SK-N-SH treated with all-trans-retinoic acid at 6 μM for 48 hours (cell line): Measurements from ENCODE around the gene XPR1.
"Not testable (repeated sequence)": the region's sequence is repeated elsewhere in the genome, so short reads cannot be mapped to it uniquely, and the experiment has no call there.

ENCODE experiments used
- ATAC-seq: fragments of 200-7000 bp; cut with Tn5 transposase; 3 replicates; pipeline ENCODE4 v1.9.1; 2020; ENCODE audit warnings: mild to moderate bottlenecking, moderate library complexity
- ARNTL ChIP-seq: fragments of 450-650 bp; formaldehyde crosslinking; IDR thresholded peaks from 2 replicates; pipeline ENCODE4 v1.5.0; 2020; ENCODE audit warnings: low read depth, mild to moderate bottlenecking, moderate library complexity, borderline replicate concordance
- BACH2 ChIP-seq: fragments of 250-450 bp; sonication (Bioruptor Pico); IDR thresholded peaks from 2 replicates; pipeline ENCODE4 v1.9.0; 2021; ENCODE audit warnings: mild to moderate bottlenecking, borderline replicate concordance
- CREB5 ChIP-seq: fragments of 250-450 bp; sonication (Bioruptor Pico); IDR thresholded peaks from 2 replicates; pipeline ENCODE4 v1.5.1; 2020; ENCODE audit warnings: low read depth, mild to moderate bottlenecking, moderate library complexity
- CSDC2 ChIP-seq: fragments of 250-450 bp; sonication (Bioruptor Pico); IDR thresholded peaks from 2 replicates; pipeline ENCODE4 v1.5.0; 2020; ENCODE audit warnings: mild to moderate bottlenecking, moderate library complexity
- CSRNP3 ChIP-seq: fragments of 250-450 bp; sonication (Bioruptor Pico); IDR thresholded peaks from 2 replicates; pipeline ENCODE4 v1.5.1; 2021; ENCODE audit warnings: mild to moderate bottlenecking, moderate library complexity
- ESRRG ChIP-seq: fragments of 250-450 bp; sonication (Bioruptor Pico); IDR thresholded peaks from 2 replicates; pipeline ENCODE4 v1.6.1; 2021; ENCODE audit warnings: mild to moderate bottlenecking
- GLIS3 ChIP-seq: fragments of 250-450 bp; sonication (Bioruptor Pico); IDR thresholded peaks from 2 replicates; pipeline ENCODE4 v1.5.0; 2020; ENCODE audit warnings: mild to moderate bottlenecking, moderate library complexity
- ISL1 ChIP-seq: fragments of 250-450 bp; sonication (Bioruptor Pico); IDR thresholded peaks from 2 replicates; pipeline ENCODE4 v2.1.2; 2022; ENCODE audit warnings: mild to moderate bottlenecking, moderate library complexity
- OSR1 ChIP-seq: fragments of 250-450 bp; sonication (Bioruptor Pico); IDR thresholded peaks from 2 replicates; pipeline ENCODE4 v1.8.0; 2022; ENCODE audit warnings: moderate library complexity, mild to moderate bottlenecking, inconsistent platforms
- PATZ1 ChIP-seq: fragments of 250-450 bp; sonication (Bioruptor Pico); IDR thresholded peaks from 2 replicates; pipeline ENCODE4 v1.8.0; 2020; ENCODE audit warnings: mild to moderate bottlenecking, moderate library complexity, borderline replicate concordance
- PPARA ChIP-seq: fragments of 250-450 bp; sonication (Bioruptor Pico); IDR thresholded peaks from 2 replicates; pipeline ENCODE4 v1.5.0; 2020; ENCODE audit warnings: mild to moderate bottlenecking, borderline replicate concordance
- RARB ChIP-seq: fragments of 250-450 bp; sonication (Bioruptor Pico); IDR thresholded peaks from 2 replicates; pipeline ENCODE4 v1.8.0; 2021; ENCODE audit warnings: mild to moderate bottlenecking, moderate library complexity
- SNAI2 ChIP-seq: fragments of 250-450 bp; sonication (Bioruptor Pico); IDR thresholded peaks from 2 replicates; pipeline ENCODE4 v1.5.0; 2020; ENCODE audit warnings: mild to moderate bottlenecking, moderate library complexity
- TCF4 ChIP-seq: fragments of 250-450 bp; sonication (Bioruptor Pico); IDR thresholded peaks from 2 replicates; pipeline ENCODE4 v1.8.0; 2021; ENCODE audit warnings: mild to moderate bottlenecking, moderate library complexity, borderline replicate concordance
- TOX ChIP-seq: fragments of 250-450 bp; sonication (Bioruptor Pico); IDR thresholded peaks from 2 replicates; pipeline ENCODE4 v1.8.0; 2021; ENCODE audit warnings: mild to moderate bottlenecking, moderate library complexity, borderline replicate concordance
- ZC3H10 ChIP-seq: fragments of 250-450 bp; sonication (Bioruptor Pico); IDR thresholded peaks from 2 replicates; pipeline ENCODE4 v1.5.1; 2021; ENCODE audit warnings: mild to moderate bottlenecking, moderate library complexity
- ZFP30 ChIP-seq: fragments of 450-650 bp; formaldehyde crosslinking; IDR thresholded peaks from 2 replicates; pipeline ENCODE4 v1.5.0; 2022; ENCODE audit warnings: mild to moderate bottlenecking, moderate library complexity
- ZNF565 ChIP-seq: fragments of 450-650 bp; formaldehyde crosslinking; conservative IDR thresholded peaks from 2 replicates; pipeline ENCODE4 v1.5.0; 2020; ENCODE audit warnings: low read depth, mild to moderate bottlenecking, moderate library complexity
- ZNF8 ChIP-seq: fragments of 450-650 bp; formaldehyde crosslinking; IDR thresholded peaks from 2 replicates; pipeline ENCODE4 v1.5.0; 2020; ENCODE audit warnings: mild to moderate bottlenecking, moderate library complexity

Gene XPR1

GRCh38 chr1:180698580-180698979 lies 66.8 kb downstream of the XPR1 start:
- TF ChIP-seq ZNF8 = no peak
- TF ChIP-seq ESRRG (CRISPR knock-in tag) = no peak
- no peak for TF ChIP-seq ISL1 (CRISPR knock-in tag)
- TF ChIP-seq ZFP30 (CRISPR knock-in tag) = no peak
- no peak for TF ChIP-seq ZNF565
- no peak for TF ChIP-seq TCF4
- TF ChIP-seq RARB (CRISPR knock-in tag) = no peak
- no peak for TF ChIP-seq BACH2 (CRISPR knock-in tag)
- no peak for TF ChIP-seq TOX (CRISPR knock-in tag)
- TF ChIP-seq ZC3H10 = no peak
- no peak for TF ChIP-seq SNAI2 (CRISPR knock-in tag)
- no peak for TF ChIP-seq PATZ1 (CRISPR knock-in tag)
- no peak for TF ChIP-seq ARNTL (CRISPR knock-in tag)
- TF ChIP-seq GLIS3 (CRISPR knock-in tag) = no peak
- TF ChIP-seq CSRNP3 (CRISPR knock-in tag) = no peak
- no peak for TF ChIP-seq CSDC2 (CRISPR knock-in tag)
- no peak for TF ChIP-seq OSR1
- ATAC-seq = no peak

GRCh38 chr1:180702376-180702775 lies 70.6 kb downstream of the XPR1 start:
- ATAC-seq = not testable (repeated sequence)

GRCh38 chr1:180710746-180711145 lies 78.9 kb downstream of the XPR1 start:
- ATAC-seq = not testable (repeated sequence)

- not testable (repeated sequence) for ATAC-seq
These were observed 79.4 kb downstream of the XPR1 start for GRCh38 chr1:180711260-180711659.

- no peak for TF ChIP-seq PATZ1 (CRISPR knock-in tag)
- TF ChIP-seq ZNF8 = no peak
- TF ChIP-seq ISL1 (CRISPR knock-in tag) = 0 out of 2 replicates have a peak, but pooled peaks have one; percentile 6
- no peak for TF ChIP-seq SNAI2 (CRISPR knock-in tag)
- ATAC-seq = peak; percentile 60
These were observed 88.9 kb downstream of the XPR1 start for GRCh38 chr1:180720753-180721152.

- no peak for ATAC-seq
- TF ChIP-seq ZNF8 (no peak), ISL1 (CRISPR knock-in tag) (no peak), PATZ1 (CRISPR knock-in tag) (no peak), CSDC2 (CRISPR knock-in tag) (no peak), ZC3H10 (no peak), GLIS3 (CRISPR knock-in tag) (no peak), TCF4 (no peak), TOX (CRISPR knock-in tag) (no peak), CREB5 (no peak), ZFP30 (CRISPR knock-in tag) (no peak), PPARA (CRISPR knock-in tag) (no peak), ESRRG (CRISPR knock-in tag) (no peak), SNAI2 (CRISPR knock-in tag) (no peak), OSR1 (no peak), CSRNP3 (CRISPR knock-in tag) (no peak)
These were observed 90.8 kb downstream of the XPR1 start for GRCh38 chr1:180722586-180722985.
